SK-N-MC (cell line): ENCODE data around the gene SH3GL3.

Source experiments
- EZH2 ChIP-seq: fragments of 200-600 bp; sonication (generic); IDR thresholded peaks from one replicate; pipeline ENCODE4 v1.6.1; 2017; ENCODE audit warnings: antibody characterized with exemption
- FOXP2 ChIP-seq: optimal IDR thresholded peaks from 2 replicates; pipeline ENCODE3; 2011; ENCODE audit warnings: mild to moderate bottlenecking, moderate library complexity; ENCODE audit not compliant: insufficient read depth; ENCODE audit errors: extremely low read length, control extremely low read depth
- POLR2AphosphoS5 ChIP-seq: IDR thresholded peaks from 2 replicates; pipeline ENCODE4 v1.6.1; 2012; ENCODE audit warnings: mild to moderate bottlenecking, low read depth, low read length, borderline replicate concordance

DNA sequence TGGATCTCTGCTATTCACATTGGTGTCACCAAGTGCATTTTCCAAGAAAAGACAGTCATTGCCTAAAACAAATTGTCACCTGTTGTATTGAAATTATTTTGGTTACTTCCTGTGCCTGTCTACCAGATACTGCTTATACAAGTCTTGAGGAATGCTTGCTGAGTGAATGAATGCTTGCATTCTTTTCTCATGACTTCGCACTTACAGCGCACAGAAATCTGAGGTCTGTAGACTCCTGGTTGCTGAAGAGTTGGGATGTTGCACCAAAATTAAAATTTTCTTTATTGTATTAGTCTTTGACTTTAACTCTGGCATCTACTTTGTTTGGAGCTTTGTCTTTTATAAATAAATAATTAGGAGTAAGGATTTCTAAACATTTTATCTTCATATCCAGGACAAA is 28.4 kb downstream of the SH3GL3 start:
- TF ChIP-seq FOXP2 = no peak
- TF ChIP-seq EZH2 = no peak
- TF ChIP-seq POLR2AphosphoS5 = no peak
